GM06990 (cell line): ENCODE measurements around the gene DGKB.

Experiments
- DNase-seq: peaks from one replicate; pipeline ENCODE4 v3.0.0-alpha.2; 2011; ENCODE audit not compliant: insufficient read length; ENCODE audit errors: extremely low read depth
- H3K27me3 ChIP-seq: replicated peaks from 2 replicates; pipeline ENCODE4 v1.6.0; 2011; ENCODE audit warnings: low read length; ENCODE audit not compliant: control insufficient read depth, insufficient read depth
- H3K36me3 ChIP-seq: 2 replicates; pipeline ENCODE4 v1.5.1; 2011; ENCODE audit warnings: low read length; ENCODE audit not compliant: control insufficient read depth, insufficient read depth
- H3K4me3 ChIP-seq: replicated peaks from 2 replicates; pipeline ENCODE4 v1.5.1; 2011; ENCODE audit warnings: low read depth, mild to moderate bottlenecking, control low read depth, low read length
- CTCF ChIP-seq: IDR thresholded peaks from 2 replicates; pipeline ENCODE4 v1.5.1; 2011; ENCODE audit warnings: low read length, control low read depth, mild to moderate bottlenecking, inconsistent platforms; ENCODE audit not compliant: insufficient read depth, poor library complexity, severe bottlenecking

DGKB gene

DNA sequence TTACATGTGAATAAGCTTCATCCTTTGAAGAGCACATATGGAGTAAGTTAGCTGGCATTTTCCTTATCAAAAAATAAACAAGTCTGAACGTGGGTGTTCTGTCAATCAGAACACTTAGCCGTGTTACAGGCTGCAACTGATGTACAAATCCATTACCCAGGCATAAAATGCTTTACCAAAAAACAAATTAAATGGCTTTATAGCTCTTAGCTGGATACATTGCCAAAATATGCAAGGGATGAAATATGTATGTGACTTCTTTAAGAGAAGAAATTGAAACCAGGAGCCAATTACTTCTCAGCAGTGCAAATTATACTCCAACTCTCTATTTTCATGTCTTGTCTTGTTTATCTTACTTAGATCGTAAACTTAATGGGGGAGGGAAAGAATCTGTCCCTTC, 214.8 kb downstream of the DGKB start:
- Histone ChIP-seq H3K4me3 (no peak overlapping the region), H3K27me3 (no peaks in the 10 kb centered on the region), H3K36me3 (no peaks in the 10 kb centered on the region)
- DNase-seq = no peak
- TF ChIP-seq CTCF = no peak

DNA sequence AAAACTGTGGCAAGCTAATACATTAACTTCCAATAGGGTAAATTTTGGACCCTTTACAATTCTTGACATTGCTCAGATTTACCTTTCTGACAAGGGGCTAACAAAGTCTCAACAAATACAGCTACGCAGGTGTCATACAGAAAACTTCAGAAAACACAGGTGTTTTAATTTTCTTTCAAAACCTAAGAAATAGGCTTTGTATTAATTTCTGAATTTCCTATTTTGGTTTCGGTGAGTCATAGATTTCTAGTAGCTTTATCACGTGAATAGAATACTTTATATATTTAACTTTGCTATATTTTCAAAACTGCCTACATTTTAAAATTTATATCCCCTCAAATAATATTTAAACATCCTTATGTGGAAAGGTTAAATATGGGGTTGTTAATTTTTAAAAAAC, 215.3 kb downstream of the DGKB start:
- TF ChIP-seq CTCF = no peak
- Histone ChIP-seq H3K36me3 (no peaks in the 10 kb centered on the region), H3K4me3 (no peak overlapping the region), H3K27me3 (no peaks in the 10 kb centered on the region)
- DNase-seq = no peak

- Histone ChIP-seq H3K27me3 (no peaks in the 10 kb centered on the region), H3K36me3 (no peaks in the 10 kb centered on the region), H3K4me3 (no peak overlapping the region)
- TF ChIP-seq CTCF = no peak
- no peak for DNase-seq
Measured at GRCh38 chr7:14685167-14685566, 217.4 kb downstream of the DGKB start.

GRCh38 chr7:14682910-14683465, 219.6 kb downstream of the DGKB start:
- DNase-seq = no peak
- Histone ChIP-seq H3K4me3 (no peak overlapping the region), H3K27me3 (no peaks in the 10 kb centered on the region), H3K36me3 (no peaks in the 10 kb centered on the region)
- TF ChIP-seq CTCF = no peak

DNA sequence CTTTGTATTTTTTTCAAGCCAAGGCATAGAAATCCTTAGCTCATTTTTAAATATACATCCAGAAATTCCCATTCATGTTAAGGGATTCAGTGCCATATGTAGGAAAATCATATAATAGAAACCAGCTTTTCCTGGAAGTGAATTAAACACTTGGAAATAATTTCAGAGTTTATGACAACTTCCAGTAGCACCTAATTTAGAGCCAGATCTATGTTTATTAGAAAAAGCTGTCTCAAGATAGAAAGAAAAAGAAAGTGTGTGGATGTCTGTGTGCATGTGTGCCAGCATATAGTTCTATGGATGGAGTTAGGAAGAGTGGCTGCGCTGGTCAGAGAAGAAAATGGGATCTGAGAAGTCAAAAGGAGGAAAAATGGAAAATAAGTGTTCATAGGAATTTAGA, 225.7 kb downstream of the DGKB start:
- DNase-seq = no peak
- H3K36me3 ChIP-seq = no peaks in the 10 kb centered on the region
- TF ChIP-seq CTCF = no peak

DNA sequence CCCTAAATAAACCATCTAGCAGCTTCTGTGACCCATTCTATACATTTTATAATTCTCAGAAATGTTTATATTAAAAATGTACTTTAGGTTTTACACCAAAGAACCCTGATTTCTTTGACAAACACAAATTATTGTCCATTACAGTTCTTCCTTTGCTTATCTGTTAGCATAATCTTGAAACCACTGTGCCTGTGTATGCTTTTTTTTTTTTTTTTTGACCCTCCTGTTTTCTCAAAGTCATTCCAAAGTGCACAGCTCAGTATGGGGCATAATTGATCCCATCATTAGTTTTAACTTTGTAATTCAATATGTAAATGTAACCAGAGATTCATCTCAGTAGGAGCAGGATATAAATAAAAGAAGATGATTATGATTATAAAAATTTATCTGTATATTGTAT, 229.3 kb downstream of the DGKB start:
- Histone ChIP-seq H3K4me3 (no peak overlapping the region), H3K27me3 (no peaks in the 10 kb centered on the region), H3K36me3 (no peaks in the 10 kb centered on the region)
- TF ChIP-seq CTCF = no peak
- no peak for DNase-seq

More for the DNA sequence above, 225.7 kb downstream of the DGKB start:
- no peaks in the 10 kb centered on the region for H3K27me3 ChIP-seq
- no peak overlapping the region for H3K4me3 ChIP-seq
